HG02798 (cell line): ENCODE measurements around the gene ZNF256.

Experiments
- ATAC-seq: cut with Tn5 transposase; IDR thresholded peaks from one replicate; pipeline ENCODE4 v1.9.1; 2021; ENCODE audit warnings: mild to moderate bottlenecking; ENCODE audit not compliant: unreplicated experiment, poor library complexity

The ZNF256 gene

GRCh38 chr19:57947419-57948134 is at the start of gene ZNF256:
Gene ZNF256, minus strand, starts transcription at chr19:57947706. Its CDS starts 232 bp downstream, at chr19:57947474.
- peak; percentile 93 for ATAC-seq

GRCh38 chr19:57992841-57993240 is 45.3 kb upstream of the ZNF256 start:
- no peak for ATAC-seq

GRCh38 chr19:57978586-57979289 is 31.2 kb upstream of the ZNF256 start:
- ATAC-seq = no peak

GRCh38 chr19:57974434-57974833 is 26.9 kb upstream of the ZNF256 start, which contains the start of gene C19orf18:
Gene C19orf18, minus strand, starts transcription at chr19:57974534. Its CDS starts 102 bp downstream, at chr19:57974432.
- no peak for ATAC-seq

- ATAC-seq = no peak
Measured at GRCh38 chr19:57964761-57965160, 17.3 kb upstream of the ZNF256 start.

GRCh38 chr19:57961785-57962184 is 14.3 kb upstream of the ZNF256 start:
- ATAC-seq = no peak

- ATAC-seq = no peak
Measured at GRCh38 chr19:57954996-57955395, 7.5 kb upstream of the ZNF256 start.

- no peak for ATAC-seq
Measured at GRCh38 chr19:57949702-57950101, 2.2 kb upstream of the ZNF256 start.

GRCh38 chr19:57949296-57949695 is 1.8 kb upstream of the ZNF256 start:
- no peak for ATAC-seq

GRCh38 chr19:57947088-57947418 is 453 bp downstream of the ZNF256 start:
- no peak for ATAC-seq

- no peak for ATAC-seq
Measured at GRCh38 chr19:57946316-57946715, 1.2 kb downstream of the ZNF256 start.

GRCh38 chr19:57941593-57941992 is 5.9 kb downstream of the ZNF256 start:
- ATAC-seq = no peak

- no peak for ATAC-seq
Measured at GRCh38 chr19:57935731-57936130, 11.8 kb downstream of the ZNF256 start.

- peak; percentile 48 for ATAC-seq
Measured at GRCh38 chr19:57934820-57935665, 12.5 kb downstream of the ZNF256 start, which contains the start of gene ZNF418. Gene ZNF418, minus strand, starts transcription at chr19:57935402. Its CDS starts 1,580 bp downstream, at chr19:57933822.

GRCh38 chr19:57927587-57927986 is 19.9 kb downstream of the ZNF256 start:
- no peak for ATAC-seq

GRCh38 chr19:57916168-57916995 is 31.1 kb downstream of the ZNF256 start, which contains the start of gene ZNF417:
Gene ZNF417, minus strand, starts transcription at chr19:57916592. Its CDS starts 181 bp downstream, at chr19:57916411.
- ATAC-seq = peak; percentile 99

- ATAC-seq = no peak
Measured at GRCh38 chr19:57914531-57914930, 33.0 kb downstream of the ZNF256 start.

GRCh38 chr19:57907394-57907793 is 40.1 kb downstream of the ZNF256 start:
- no peak for ATAC-seq

GRCh38 chr19:57905258-57905657 is 42.2 kb downstream of the ZNF256 start:
- no peak for ATAC-seq
